Measurements from ENCODE around the gene NPPA.
A peak's percentile ranks its signal among the peaks of the same experiment; 100 is the strongest.

Gene NPPA

DNA sequence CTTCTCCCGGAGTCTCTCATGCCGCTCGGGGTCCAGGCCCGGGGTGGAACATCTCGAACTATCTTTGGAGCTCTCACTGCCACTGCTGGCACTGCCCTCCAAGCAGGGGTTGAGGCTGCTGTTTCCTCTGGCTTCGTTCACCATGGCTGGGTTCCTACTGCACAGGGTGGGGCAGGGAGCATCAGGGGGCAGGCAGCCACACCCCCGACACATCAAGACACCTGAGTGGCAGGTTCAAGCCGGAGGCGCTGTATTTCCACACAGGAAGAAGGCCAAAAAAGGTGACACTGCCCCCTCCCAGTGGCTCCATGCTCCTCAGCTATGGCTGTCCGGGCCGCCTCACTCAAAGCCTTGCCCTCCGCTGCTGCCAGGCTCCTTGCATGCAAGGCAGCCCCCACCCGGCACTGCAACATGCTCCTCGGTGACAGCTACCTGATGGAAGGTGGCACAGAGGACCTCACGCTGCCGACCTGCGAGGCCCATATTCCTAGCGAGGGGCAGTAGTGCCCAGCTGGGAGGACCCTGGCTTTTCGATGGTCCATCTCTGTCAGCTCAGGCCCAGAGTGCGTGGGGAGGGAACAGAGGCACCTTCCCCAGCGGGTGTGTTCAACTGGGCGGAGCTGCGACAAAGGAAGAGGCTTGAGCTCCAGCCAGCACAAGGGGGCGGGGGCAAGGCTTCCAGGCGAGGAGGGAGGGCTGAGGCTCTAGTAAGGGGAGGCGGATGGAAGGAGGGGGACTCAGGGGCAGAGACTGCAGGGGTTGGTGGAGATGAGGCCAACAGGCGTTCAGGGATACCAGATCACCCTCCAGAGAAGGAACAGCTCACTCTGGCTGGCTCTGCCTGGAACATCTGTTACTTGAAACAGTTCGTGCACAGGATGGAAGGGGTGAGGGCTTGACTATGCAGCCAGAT is 44.4 kb downstream of the NPPA start:
- peak overlapping the region; percentile 72 for H3K4me3 ChIP-seq (ENCODE audit: low read depth, low read length)
- CTCF ChIA-PET: interaction anchor here (1.0 to 3.1 kb wide), 3 partner anchors 18 to 139 kb away, joined by 3 to 18 read pairs (median 4); partner anchors contain the start of gene FBXO6
- no peak for TF ChIP-seq CTCF (IDR thresholded peaks at IDR 0.05; ENCODE audit: insufficient read depth, low read length, missing control alignments)
- POLR2A ChIA-PET: interaction anchor here (0.7 to 2.1 kb wide), 5 partner anchors 9 to 110 kb away, joined by 3 to 17 read pairs (median 3); no protein-coding TSS in a partner anchor
- DNase-seq (ENCODE audit: low read depth, low spot score): peak; percentile 83

DNA sequence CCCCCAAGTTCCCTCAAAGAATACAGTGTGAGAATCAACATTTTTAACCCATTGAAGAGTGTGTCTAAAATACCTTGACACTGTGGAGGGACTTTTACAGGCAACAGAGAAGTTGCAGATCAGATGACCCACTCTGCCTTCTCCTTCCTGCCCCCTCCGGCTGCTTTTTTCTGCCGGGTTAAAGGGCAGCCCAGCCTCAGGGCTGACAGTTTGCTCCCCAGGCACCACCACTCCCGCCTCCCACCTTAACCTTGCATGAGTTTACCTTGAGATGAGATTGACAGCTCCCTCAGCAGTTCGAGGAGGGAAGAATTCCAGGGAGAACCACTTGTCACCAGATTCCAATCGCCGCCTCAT is 45.0 kb downstream of the NPPA start:
- POLR2A ChIA-PET: interaction anchor here (1.2 to 2.1 kb wide), 3 partner anchors 12 to 106 kb away, joined by 3 to 17 read pairs (median 9); no protein-coding TSS in a partner anchor
- peak overlapping the region; percentile 72 for H3K4me3 ChIP-seq (ENCODE audit: low read depth, low read length)
- no peak for DNase-seq (ENCODE audit: low read depth, low spot score)
- CTCF ChIA-PET: interaction anchor here (3.1 kb wide), 1 partner anchor 18 kb away, joined by 18 read pairs; no protein-coding TSS in a partner anchor
- no peak for TF ChIP-seq CTCF (IDR thresholded peaks at IDR 0.05; ENCODE audit: insufficient read depth, low read length, missing control alignments)

DNA sequence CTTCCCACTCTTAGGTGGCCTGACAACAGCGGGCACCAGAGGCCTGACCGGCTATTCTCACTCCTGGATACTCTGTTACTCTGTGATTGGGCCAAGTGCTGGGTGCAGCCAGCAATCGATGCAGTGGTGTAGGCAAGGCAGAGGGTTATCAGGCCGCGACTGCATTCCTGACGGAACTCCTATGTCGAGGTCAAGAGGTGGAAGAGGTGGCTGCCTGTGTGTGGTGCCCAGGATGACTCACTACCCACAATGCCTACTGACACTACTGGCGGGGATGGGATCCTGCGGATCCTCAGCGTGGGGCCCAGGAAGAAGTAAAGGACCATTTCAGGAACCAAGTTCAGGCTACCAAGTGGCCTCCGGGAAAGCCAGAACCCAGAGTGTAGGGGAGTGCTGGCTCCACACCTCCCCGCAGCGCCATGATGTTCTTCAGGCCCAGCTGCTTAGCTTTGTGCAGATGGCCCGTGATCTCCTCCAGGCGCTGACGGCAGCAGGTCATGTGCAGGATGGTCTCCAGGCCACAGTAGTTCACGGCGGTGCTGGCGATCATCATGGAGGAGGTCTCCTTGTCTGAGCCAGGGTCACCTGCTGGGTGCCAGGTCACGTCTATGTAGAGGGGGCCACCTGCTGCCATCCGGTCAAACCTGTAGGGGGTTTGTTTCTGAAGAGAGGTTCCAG is 46.7 kb downstream of the NPPA start:
- H3K4me3 ChIP-seq (ENCODE audit: low read depth, low read length): no peak overlapping the region
- POLR2A ChIA-PET: no interaction called here
- TF ChIP-seq CTCF (IDR thresholded peaks at IDR 0.05; ENCODE audit: insufficient read depth, low read length, missing control alignments): no peak
- DNase-seq (ENCODE audit: low read depth, low spot score): no peak
- CTCF ChIA-PET: interaction anchor here (1.3 to 3.1 kb wide), 2 partner anchors 16 to 19 kb away, joined by 3 to 18 read pairs; no protein-coding TSS in a partner anchor

GRCh38 chr1:11800391-11800755 is 47.2 kb downstream of the NPPA start:
- DNase-seq (ENCODE audit: low read depth, low spot score): no peak
- TF ChIP-seq CTCF (IDR thresholded peaks at IDR 0.05; ENCODE audit: insufficient read depth, low read length, missing control alignments): no peak
- no peak overlapping the region for H3K4me3 ChIP-seq (ENCODE audit: low read depth, low read length)
- ChIA-PET CTCF (no interaction called here), POLR2A (no interaction called here)

- ChIA-PET POLR2A (no interaction called here), CTCF (no interaction called here)
- TF ChIP-seq CTCF (IDR thresholded peaks at IDR 0.05; ENCODE audit: insufficient read depth, low read length, missing control alignments): no peak
- no peak for DNase-seq (ENCODE audit: low read depth, low spot score)
- H3K4me3 ChIP-seq (ENCODE audit: low read depth, low read length): no peak overlapping the region
Measured at GRCh38 chr1:11799896-11800295, 47.7 kb downstream of the NPPA start.

DNA sequence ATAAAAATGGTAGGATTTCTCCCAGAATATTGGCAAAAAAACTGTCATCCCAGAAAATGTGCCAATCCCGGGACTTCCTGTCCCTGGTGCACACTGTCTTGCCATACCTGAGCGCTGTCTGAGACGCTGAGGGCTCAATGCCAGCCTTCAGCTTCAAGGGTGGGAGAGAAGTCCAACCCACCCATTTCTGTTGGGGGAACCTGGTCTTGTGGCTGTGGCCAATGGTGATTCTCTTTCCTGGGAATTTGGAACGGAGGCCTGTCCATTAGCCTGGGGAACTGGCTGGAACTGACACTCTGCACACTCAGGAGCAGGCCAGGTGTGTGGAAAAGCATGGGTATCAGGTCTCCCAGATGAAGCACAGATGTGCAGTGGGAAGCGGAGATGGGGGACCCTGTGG is 48.5 kb downstream of the NPPA start:
- no peak for TF ChIP-seq CTCF (IDR thresholded peaks at IDR 0.05; ENCODE audit: insufficient read depth, low read length, missing control alignments)
- no peak overlapping the region for H3K4me3 ChIP-seq (ENCODE audit: low read depth, low read length)
- CTCF ChIA-PET: no interaction called here
- POLR2A ChIA-PET: no interaction called here
- DNase-seq (ENCODE audit: low read depth, low spot score): no peak

All from AG04449 (cell line).